Measurements from ENCODE around the gene LOXL4.

LOXL4 gene

DNA sequence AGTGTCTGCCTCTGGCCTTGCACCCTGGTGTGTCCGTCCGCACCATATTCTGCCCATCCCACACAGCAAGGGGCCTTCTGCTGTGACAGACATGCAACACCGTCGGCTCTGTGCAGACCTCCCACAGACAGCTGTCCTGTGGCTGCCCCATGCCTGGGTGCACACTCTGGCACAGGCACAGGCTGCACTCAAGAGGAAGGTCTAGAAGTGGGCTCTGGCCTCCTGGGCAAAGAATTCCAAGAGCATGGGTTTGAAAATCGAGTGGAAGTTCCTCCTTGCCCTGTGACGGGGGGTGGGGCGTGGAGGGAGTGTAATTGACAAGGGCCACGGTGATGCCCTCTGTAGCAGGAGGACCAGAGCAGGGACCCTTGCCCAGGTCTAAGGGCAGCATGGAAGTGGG lies 4.3 kb upstream of the LOXL4 start:
- no peak overlapping the region for H3K4me3 ChIP-seq (ENCODE audit: control insufficient read depth, low read depth, low read length)
- no peak for TF ChIP-seq CTCF (conservative IDR thresholded peaks at IDR 0.05; ENCODE audit: control insufficient read depth, insufficient read depth, low read depth, low read length)
- DNase-seq (ENCODE audit: low read depth), result no peak

GRCh38 chr10:98270786-98271185 lies 2.8 kb upstream of the LOXL4 start:
- no peak for TF ChIP-seq CTCF (conservative IDR thresholded peaks at IDR 0.05; ENCODE audit: control insufficient read depth, insufficient read depth, low read depth, low read length)
- DNase-seq (ENCODE audit: low read depth), result no peak
- H3K4me3 ChIP-seq (ENCODE audit: control insufficient read depth, low read depth, low read length), result no peak overlapping the region

- peak; percentile 17 for DNase-seq (ENCODE audit: low read depth)
- TF ChIP-seq CTCF (conservative IDR thresholded peaks at IDR 0.05; ENCODE audit: control insufficient read depth, insufficient read depth, low read depth, low read length), result no peak
- H3K4me3 ChIP-seq (ENCODE audit: control insufficient read depth, low read depth, low read length), result no peak overlapping the region
Observed at GRCh38 chr10:98270073-98270740, 2.2 kb upstream of the LOXL4 start.

DNA sequence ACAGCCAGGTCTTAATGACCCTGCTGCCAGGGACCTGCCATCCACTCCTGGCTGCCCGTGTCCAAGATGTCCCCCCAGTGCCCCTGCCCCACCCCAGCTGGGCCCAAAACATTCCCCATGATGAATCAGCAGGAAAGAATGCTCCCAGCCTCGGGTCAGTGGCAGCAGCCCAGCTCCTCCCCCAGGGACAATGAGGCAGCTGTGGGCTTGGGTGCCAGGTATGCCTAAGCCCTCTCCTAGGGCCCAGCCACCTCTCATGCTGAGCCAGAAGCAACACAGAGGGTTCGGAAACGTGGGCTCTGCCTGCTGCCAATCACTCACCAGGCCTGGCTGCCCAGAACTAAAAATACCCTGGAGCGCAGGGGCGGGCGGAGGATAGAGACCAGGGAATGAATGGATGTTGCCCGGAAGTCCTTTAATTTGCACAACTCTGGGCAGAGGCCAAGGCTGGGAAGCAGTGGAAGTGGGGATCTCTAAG lies 1.5 kb upstream of the LOXL4 start:
- H3K4me3 ChIP-seq (ENCODE audit: control insufficient read depth, low read depth, low read length), result no peak overlapping the region
- DNase-seq (ENCODE audit: low read depth), result peak; percentile 71
- TF ChIP-seq CTCF (conservative IDR thresholded peaks at IDR 0.05; ENCODE audit: control insufficient read depth, insufficient read depth, low read depth, low read length), result no peak

DNA sequence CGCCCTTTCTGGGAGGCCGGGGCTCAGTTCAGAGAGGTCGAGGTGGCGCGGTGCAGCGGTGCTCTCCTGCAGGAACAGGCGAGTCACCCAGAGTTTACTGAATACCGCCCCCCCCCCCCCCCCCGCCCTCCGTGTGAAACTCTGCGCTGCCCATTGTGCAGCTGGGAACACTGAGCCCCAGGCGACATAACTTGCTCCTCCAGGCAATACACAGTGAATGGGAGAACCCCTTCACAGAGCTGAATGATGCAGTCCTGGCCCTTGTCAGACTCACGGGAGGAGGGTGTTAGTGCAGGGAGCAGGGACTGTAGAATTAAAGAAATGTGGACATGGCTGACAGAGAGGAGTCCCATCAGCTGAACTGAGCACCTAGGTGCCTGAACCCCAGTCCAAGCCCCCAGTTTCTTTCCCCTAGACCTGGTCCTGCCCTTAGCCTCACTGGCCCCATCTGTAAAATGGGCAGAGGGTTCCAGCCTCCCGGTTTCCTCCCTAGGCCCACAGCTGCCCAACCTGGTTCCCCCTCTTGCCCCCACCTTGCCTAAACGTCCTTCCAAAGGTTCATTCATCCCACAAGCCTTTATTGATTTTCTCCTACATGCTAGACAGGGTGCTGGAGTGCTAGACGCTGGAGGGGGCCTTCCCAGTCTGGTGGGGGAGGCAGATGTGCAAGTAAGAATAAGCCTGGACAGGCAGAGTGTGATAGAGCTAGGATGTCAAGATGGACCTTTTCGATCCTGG lies 869 bp upstream of the LOXL4 start:
- peak; percentile 21 for DNase-seq (ENCODE audit: low read depth)
- TF ChIP-seq CTCF (conservative IDR thresholded peaks at IDR 0.05; ENCODE audit: control insufficient read depth, insufficient read depth, low read depth, low read length), result no peak
- peak overlapping the region; percentile 52 for H3K4me3 ChIP-seq (ENCODE audit: control insufficient read depth, low read depth, low read length)

- TF ChIP-seq CTCF (conservative IDR thresholded peaks at IDR 0.05; ENCODE audit: control insufficient read depth, insufficient read depth, low read depth, low read length), result no peak
- no peak for DNase-seq (ENCODE audit: low read depth)
- peak overlapping the region; percentile 44 for H3K4me3 ChIP-seq (ENCODE audit: control insufficient read depth, low read depth, low read length)
Observed at GRCh38 chr10:98267069-98267893, 713 bp downstream of the LOXL4 start.
